Measurements from ENCODE around the gene MSH2.

The MSH2 gene

DNA sequence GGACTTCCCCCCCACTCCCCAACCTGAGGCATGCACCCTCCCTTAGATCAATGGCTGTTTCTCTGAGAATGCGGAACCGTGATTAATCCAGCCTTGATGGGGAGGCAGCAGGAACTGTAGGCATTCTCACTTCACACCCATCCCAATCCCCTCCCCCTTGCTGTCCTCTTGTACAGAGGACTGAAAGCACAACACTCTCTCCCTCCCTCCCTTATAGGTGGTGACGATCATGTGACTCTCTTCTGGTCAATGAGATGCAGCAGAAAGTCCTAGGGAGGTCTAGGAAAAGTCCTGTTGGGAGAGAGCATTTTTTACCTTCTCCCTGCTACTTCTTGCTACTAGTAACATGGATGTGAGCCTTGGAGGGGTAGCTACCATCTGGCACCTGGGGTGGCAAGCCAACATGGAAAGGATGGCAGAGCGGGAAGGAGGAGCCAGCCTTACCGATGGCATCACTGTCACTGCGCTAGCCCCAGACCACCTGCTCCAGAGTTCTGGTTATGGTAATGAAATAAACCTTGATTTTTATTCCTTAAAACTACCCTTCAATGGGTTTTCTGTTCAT lies 106.9 kb downstream of the MSH2 start:
- no peak for DNase-seq (ENCODE audit: insufficient read length, low spot score)
- TF ChIP-seq, protein P1, sequence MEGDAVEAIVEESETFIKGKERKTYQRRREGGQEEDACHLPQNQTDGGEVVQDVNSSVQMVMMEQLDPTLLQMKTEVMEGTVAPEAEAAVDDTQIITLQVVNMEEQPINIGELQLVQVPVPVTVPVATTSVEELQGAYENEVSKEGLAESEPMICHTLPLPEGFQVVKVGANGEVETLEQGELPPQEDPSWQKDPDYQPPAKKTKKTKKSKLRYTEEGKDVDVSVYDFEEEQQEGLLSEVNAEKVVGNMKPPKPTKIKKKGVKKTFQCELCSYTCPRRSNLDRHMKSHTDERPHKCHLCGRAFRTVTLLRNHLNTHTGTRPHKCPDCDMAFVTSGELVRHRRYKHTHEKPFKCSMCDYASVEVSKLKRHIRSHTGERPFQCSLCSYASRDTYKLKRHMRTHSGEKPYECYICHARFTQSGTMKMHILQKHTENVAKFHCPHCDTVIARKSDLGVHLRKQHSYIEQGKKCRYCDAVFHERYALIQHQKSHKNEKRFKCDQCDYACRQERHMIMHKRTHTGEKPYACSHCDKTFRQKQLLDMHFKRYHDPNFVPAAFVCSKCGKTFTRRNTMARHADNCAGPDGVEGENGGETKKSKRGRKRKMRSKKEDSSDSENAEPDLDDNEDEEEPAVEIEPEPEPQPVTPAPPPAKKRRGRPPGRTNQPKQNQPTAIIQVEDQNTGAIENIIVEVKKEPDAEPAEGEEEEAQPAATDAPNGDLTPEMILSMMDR (IDR thresholded peaks at IDR 0.05; ENCODE audit: insufficient read depth, missing control alignments) = no peak
- no peak for FAIRE-seq

DNA sequence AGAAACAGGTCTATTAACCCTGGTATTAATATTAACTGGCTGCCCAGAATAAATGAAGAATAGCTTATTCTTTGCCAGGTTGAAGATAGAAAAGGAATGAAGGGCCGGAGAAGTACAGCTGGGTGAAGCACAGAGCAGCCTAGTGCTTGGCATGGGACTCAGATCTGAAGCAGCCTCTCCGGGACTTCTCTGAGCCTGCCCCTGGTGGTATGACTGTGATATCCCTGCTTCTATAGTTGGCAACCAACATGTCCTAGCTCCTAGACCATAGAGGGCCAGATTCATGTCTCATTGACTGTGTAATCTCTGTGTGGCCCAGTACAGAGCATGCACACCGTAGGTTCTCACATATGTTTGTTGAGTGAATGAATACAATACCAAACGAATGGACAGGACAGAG lies 107.8 kb downstream of the MSH2 start:
- TF ChIP-seq, protein P1 (IDR thresholded peaks at IDR 0.05; ENCODE audit: insufficient read depth, missing control alignments) = no peak
- FAIRE-seq (no peak), DNase-seq (ENCODE audit: insufficient read length, low spot score) (no peak)

DNA sequence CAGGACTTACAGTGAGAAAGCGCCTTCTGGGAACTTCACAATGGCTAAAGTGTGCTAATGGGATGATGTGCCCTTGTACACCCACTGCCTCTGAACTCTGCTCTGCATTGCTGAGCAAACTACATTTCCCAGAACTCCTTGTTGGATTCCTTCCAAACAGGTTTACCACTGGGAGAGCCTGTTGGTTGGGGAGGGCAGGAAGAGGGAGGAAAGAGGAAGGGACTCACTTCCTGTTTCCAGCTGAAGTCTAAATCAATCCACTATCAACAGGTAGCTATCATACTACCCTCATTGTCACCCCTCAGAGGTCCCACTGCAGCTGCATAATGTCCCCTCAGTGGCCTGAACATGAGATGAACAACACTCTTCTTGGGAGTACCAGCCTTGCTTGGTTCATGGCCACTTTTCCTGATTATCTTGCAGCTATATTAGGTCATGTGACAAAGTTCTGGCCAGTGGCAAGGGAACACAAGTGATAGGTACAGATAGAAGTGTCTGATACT lies 109.7 kb downstream of the MSH2 start:
- TF ChIP-seq, protein P1 (IDR thresholded peaks at IDR 0.05; ENCODE audit: insufficient read depth, missing control alignments) = no peak
- DNase-seq (ENCODE audit: insufficient read length, low spot score) = no peak

DNA sequence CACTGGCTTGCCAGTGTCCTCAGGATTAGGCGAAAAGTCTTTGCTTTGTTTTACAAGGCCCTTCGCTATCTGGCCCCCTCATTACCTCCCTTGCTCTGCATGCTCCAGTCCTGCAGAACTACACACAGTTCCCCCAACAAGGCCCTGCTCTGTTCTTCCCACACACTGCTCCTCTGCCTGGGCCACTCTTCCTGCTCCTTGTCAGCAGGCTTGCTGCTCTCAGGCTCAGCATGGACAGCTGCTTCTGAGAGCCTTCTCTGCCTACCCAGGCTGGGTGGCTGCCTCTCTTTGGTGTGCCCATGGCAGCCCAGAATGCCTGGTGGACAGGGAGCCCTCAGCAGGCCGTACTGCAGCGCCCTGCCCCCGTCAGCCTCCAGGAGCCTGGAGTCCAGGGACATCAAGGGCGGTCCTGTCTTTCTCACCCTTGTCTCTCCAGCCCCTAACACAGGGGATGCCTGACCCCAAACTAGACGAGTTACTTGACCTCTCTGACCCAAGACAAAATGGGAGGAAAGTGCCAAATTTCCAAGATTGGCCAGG lies 111.1 kb downstream of the MSH2 start:
- no peak for DNase-seq (ENCODE audit: insufficient read length, low spot score)
- FAIRE-seq = no peak
- TF ChIP-seq, protein P1 (IDR thresholded peaks at IDR 0.05; ENCODE audit: insufficient read depth, missing control alignments) = no peak

More for the DNA sequence above, 109.7 kb downstream of the MSH2 start:
- no peak for FAIRE-seq

DNA sequence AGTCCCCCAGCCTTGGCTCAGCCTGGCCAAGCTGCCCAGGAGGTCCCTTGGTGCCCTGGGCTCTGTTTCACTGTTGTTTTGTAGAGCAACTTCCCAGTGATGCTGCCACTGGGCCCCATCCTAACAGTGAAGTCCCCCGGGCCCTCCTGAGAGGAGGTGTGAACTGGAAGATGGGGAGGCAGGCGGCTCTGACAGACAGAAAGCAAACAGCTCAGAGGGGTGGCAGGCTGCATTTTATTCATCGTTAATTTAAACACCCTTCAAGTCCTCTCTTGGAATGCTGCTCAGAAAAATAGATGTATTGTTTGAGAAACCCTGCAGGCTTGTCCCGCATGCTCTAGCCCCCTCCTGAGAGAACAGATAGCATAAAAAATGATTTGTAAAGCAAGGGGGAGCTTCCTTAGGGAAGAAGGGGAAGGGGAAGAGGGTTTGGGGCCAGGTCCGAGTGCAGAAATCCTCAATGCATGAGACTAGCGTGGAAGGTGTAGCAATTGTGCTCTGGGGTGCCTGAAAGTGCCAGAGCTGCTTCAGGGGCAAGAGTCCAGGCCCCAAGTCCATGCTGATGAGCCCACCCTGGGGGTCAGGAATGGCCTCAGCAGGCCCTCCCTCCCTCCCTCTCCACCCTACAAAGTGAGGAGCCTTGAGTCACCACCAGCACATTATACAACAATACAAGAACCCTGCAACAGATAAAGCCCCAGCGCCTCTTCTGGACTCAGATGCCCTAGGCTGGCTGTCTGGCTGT lies 113.6 kb downstream of the MSH2 start:
- FAIRE-seq (no peak), DNase-seq (ENCODE audit: insufficient read length, low spot score) (no peak)
- TF ChIP-seq, protein P1 (IDR thresholded peaks at IDR 0.05; ENCODE audit: insufficient read depth, missing control alignments) = no peak

DNA sequence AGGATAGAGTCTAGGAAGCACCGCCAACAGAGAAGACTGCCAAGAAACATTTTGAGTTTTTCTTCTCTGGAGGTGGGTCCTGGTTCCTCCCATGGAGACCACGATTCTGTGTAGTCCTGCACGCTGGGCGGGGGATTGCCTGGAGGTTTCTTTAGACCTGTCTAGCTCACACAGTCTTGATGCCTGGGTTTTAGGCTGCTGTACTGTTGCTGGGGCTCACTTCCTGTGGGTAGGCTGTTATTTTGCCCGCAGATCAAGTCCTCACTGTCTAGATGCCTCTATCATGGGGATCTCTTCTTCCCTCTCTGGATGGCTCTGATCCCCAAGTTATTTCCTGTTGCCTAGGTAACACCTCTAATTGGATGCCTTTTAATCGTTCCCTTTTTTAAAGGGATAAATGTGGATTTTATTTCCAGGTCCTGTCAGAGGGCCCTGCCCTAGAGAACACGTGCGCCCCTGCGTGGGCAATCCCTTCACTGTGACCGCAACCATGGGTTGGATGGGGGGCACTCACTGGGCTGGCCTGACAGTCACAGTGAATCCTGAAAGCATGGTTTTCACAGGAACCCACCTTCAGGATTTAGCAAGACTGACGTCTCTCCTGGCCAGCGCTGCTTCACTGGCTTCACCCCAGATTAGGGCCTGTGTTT lies 115.7 kb downstream of the MSH2 start:
- no peak for DNase-seq (ENCODE audit: insufficient read length, low spot score)
- TF ChIP-seq, protein P1 (IDR thresholded peaks at IDR 0.05; ENCODE audit: insufficient read depth, missing control alignments) = no peak
- no peak for FAIRE-seq

Data from D721Med (cell line).